M059J (cell line): ENCODE measurements around the gene MMRN2. TPM values are rescaled to one million over a fixed set of nuclear protein-coding genes. Genes with fewer than 3 reads are reported as not detected.
A peak's percentile ranks its signal among the peaks of the same experiment; 100 is the strongest.
"Not testable (repeated sequence)": the region's sequence is repeated elsewhere in the genome, so short reads cannot be mapped to it uniquely, and the experiment has no call there.

Experiments
- DNase-seq: peaks from one replicate; pipeline ENCODE4 v3.0.0-alpha.2; 2012; ENCODE audit warnings: low read depth
- total RNA-seq: library from RNA; depleted of rRNA; stranded (reverse); fragments of >200 nt; shearing (Covaris generic); gene quantifications from 2 replicates; pipeline ENCODE4 v1.2.3, GENCODE V29; 2014

Gene MMRN2
- total RNA-seq, 1 experiment from 2014 or later: 0.84 TPM

- no peak for DNase-seq
Observed at GRCh38 chr10:86941991-86942421, 15.4 kb downstream of the MMRN2 start.

- no peak for DNase-seq
Observed at GRCh38 chr10:86941426-86941825, 16.0 kb downstream of the MMRN2 start.

GRCh38 chr10:86940677-86941076 lies 16.7 kb downstream of the MMRN2 start:
- DNase-seq: no peak

DNA sequence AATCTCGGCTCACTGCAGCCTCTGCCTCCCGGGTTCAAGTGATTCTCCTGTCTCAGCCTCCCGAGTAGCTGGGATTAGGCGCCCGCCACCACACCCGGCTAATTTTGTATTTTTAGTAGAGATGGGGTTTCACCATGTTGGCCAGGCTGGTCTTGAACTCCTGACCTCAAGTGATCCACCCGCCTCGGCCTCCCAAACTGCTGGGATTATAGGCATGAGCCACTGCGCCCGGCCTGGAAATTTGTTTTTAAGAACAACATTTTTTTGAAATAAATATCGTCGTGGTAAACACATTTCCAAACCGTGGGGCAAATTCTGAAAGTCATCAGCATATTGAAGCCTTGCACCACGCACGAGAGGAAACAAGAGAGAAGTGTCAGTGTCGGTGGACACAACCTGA lies 17.3 kb downstream of the MMRN2 start:
- DNase-seq: not testable (repeated sequence)

DNA sequence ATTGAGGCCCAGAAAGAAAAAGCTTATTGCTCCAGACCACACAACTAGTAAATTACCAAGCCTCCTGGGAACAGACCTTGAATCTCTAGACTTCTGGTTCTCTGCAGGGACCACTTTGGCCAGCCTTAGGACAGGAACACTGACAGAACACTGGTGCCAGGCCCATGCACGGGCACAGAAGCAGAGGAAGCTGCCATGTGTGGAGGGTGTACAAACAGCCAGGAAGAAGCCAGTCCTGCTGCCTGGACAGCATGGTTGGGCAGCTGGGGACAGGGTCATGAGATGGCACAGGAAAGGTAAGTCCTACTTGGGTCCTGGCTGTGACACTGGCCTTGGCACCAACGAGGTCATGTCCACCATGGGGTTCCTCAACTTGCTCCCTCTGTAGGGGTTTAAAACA lies 19.2 kb downstream of the MMRN2 start:
- DNase-seq: no peak

DNA sequence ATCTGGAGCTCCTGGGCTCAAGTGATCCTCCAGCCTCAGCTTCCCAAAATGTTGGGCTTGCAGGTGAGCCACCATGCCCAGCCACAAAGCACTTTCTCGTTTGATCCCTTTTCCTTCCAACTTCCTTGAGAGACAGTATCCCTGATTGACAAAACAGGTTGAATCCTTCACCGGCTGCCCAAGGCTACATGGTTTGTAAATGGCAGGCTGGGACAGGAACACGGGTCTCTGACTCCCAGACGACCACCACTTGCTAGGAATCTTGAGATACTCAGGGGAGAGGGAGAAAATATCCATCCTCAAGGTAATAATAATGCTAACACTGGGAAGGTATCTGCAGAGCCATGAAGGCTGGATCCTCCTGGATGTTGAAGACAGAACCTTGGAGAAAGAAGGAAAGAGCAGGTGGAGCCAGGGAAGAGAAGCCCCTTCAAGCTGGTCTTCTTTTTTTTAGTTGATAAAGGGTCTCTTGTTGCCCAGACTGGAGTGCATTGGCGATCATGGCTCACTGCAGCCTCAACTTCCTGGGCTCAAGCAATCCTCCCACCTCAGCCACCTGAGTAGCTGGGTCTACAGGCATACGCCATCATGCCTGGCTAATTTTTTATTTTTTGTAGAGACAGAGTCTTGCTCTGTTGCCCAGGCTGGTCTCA lies 19.8 kb downstream of the MMRN2 start:
- no peak for DNase-seq

- DNase-seq: peak; percentile 64
Observed at GRCh38 chr10:86936661-86937501, 20.5 kb downstream of the MMRN2 start.

GRCh38 chr10:86934162-86934711 lies 23.2 kb downstream of the MMRN2 start:
- not testable (repeated sequence) for DNase-seq

- DNase-seq: no peak
Observed at GRCh38 chr10:86932674-86933073, 24.7 kb downstream of the MMRN2 start.

DNA sequence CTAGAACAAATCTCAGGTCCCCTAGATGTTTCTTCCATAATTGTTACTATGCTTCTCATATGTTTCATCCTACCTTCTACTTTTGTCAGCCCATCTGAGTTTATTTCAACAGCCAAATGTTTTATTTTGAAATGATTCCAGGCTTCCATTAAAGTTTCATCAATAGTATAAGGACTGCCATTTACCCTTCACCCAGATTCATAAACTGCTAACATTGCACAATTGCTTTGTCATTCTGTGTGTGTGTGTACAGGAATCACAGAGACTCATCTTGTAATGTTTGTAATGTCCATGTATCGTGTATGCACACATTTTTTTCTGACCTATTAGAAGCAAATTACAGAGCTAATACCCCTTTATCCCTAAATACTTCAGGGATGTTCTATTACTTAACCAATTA lies 25.5 kb downstream of the MMRN2 start:
- no peak for DNase-seq

DNA sequence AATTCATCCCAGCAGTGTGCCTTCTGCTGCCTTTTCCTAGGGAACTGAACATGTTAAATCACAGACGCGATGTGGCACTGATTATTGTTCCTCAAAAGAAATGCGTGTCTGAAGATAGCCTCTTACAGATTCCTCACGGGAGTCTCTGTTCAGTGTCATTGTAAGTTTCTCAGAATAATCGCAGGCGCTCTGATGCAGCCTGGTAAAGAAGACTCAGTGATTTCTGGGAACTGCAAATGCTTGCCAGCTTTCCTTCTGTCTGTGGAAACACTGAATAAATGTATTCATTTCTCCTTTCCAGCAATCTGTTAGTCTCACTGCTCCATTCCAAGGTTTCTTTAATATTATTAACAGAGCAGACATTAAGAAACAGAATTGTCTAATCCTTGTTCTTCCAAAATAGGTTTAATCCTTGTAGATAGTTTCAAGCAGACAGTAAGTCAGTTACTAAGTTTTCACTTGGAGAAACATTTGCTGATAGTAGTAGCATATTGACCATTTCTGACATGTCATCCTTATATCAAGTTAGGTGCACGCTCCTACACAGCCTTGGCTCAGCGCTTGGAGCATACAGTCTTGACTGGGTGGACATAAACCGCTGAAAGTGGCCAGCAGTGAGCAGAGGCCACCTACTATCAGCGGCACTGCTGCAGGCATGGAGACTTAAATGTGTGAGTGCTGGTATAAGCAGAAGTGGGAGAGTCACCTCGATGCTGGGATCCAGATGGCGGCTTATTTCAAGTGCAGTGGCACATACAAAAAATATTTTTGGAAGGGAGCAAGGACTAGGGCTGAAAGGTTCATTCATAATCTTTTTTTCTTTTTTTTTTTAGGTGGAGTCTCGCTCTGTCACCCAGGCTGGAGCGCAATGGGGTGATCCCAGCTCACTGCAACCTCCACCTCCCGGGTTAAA lies 27.7 kb downstream of the MMRN2 start:
- no peak for DNase-seq

DNA sequence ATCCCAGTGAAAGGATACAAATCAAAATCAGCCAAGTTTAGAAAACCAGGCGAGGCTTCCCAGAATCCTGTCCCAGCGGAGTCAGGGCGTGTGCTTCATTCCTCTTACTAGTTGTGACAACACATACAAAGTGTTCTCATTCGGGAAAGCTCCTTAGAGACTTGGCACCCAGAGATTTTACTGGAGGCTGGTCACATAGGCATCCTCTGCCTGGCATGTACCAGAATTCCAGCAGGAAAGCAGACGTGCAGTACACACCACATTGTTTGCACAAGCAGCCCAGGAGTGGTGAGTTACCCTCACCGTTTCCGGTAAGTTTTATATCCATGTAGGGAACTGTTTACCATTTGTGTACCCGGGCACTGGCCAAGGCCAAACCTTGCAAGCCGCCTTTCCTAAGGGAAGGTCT lies 34.9 kb downstream of the MMRN2 start:
- no peak for DNase-seq

- peak; percentile 54 for DNase-seq
Observed at GRCh38 chr10:86918022-86918471, 39.4 kb downstream of the MMRN2 start.

GRCh38 chr10:86914734-86915133 lies 42.7 kb downstream of the MMRN2 start:
- no peak for DNase-seq

DNA sequence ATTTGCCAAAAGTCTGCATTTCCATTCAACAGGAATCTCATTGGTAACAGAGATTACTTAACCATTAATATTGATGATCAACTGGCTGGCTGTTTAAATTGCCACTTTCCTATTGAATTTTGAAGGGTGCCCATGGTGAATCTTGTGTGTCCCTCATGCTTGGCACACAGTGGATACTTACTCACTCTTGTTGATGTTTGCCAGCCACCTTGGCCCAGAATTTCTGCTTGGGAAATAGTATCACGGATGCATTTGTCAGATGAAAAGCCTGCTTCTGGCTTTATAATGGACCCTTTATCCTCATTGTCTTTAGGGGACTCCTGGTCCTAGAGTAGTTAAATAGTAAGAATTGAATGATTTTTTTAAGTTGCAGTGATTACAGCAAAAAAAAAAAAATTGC lies 52.0 kb downstream of the MMRN2 start:
- DNase-seq: no peak

GRCh38 chr10:86904600-86904999 lies 52.8 kb downstream of the MMRN2 start:
- no peak for DNase-seq

- DNase-seq: no peak
Observed at GRCh38 chr10:86900955-86901354, 56.5 kb downstream of the MMRN2 start.

GRCh38 chr10:86899670-86900276 lies 57.6 kb downstream of the MMRN2 start:
- peak; percentile 43 for DNase-seq

DNA sequence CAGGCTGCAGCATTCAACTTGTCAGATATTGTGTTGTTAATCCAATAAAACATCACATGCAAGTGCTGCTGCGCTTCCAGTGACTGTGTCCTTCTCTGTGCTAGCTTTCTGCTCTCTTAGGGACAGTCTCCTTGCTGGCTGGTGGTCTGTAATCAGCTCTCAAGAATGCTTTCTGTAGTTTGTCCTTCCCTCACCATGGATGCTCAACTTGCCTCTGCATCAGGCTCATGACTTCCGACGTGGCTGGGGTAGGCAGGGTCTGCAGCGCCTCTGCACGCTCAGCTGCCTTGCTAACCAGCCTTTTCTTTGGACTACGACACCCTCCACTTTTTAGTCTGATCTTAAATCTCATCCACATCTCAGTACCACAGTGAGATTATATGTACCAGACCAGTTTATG lies 58.3 kb downstream of the MMRN2 start:
- DNase-seq: no peak

DNA sequence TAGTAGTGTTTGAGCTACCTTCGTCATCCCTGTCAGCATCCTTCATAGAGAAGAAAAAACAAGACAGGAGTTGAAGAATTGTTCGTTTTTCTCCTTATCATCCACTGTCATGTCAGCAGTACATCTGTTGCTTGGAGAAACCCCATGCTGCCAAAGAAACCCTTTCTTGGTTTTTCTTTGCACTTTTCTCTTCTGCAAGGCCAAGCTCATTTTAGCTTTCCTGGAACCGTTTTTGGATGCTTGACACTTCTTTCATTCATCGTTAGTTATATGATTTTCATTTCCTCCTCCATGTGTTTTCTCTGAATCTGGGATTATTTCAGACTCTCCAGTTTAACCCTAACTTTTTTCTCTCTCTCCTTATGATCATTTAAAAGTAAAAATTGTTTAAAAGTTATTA lies 58.9 kb downstream of the MMRN2 start:
- no peak for DNase-seq

DNA sequence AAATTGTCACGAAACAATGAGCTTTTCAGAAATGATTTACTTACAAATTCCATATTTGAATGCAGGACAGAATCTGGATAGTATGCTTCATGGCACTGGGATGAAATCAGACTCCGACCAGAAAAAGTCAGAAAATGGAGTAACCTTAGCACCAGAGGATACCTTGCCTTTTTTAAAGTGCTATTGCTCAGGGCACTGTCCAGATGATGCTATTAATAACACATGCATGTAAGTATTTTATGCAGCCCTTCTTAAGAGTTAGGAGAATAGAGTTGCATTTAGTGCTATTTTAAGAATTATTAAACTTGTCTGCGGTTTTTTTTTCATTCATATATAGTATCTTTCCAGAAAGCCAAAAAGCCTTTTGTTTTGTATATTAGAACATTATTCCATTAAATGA lies 67.4 kb downstream of the MMRN2 start:
- no peak for DNase-seq
